Fibroblast of the aortic adventitia (primary cell): ENCODE data around the gene CTIF. TPM values are rescaled to one million over a fixed set of nuclear protein-coding genes. Genes with fewer than 3 reads are reported as not detected.

Experiments used
- DNase-seq: peaks from one replicate; pipeline ENCODE4 v3.0.0-alpha.2; 2010; ENCODE audit warnings: low read depth
- H3K4me3 ChIP-seq: 2 replicates; pipeline ENCODE4 v1.5.1; 2011; ENCODE audit warnings: low read depth, mild to moderate bottlenecking, control low read depth, low read length, moderate library complexity
- total RNA-seq: library from RNA; depleted of rRNA; stranded (reverse); fragments of >200 nt; gene quantifications from 2 replicates; pipeline ENCODE4 v1.2.3, GENCODE V29; 2012; ENCODE audit warnings: low replicate concordance
- TF ChIP-seq, protein P1 (sequence below): IDR thresholded peaks from 2 replicates; pipeline ENCODE4 v1.5.1; 2011; ENCODE audit warnings: mild to moderate bottlenecking, low read length, control low read depth, inconsistent platforms; ENCODE audit not compliant: insufficient read depth

CTIF gene
- total RNA-seq, 1 donor: 29.0 TPM

DNA sequence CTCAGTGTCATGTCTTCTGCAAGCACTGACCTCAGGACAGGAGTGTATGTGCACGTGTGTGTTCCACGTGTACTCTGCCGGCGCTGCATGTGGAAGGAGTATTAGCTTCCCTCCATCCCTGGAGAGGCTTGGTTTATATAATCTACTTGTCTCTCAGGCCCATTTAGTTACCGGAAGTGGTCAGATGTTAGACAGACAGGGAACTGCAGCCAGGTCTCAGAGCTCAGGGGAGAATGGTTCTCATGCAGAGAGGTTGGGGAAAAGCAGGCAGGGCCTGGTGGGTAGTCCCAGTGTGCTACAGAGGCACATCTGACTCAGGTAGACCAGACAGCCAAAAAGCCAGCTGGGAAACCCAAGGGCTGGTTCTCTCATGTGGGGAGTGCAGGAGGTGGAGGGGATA, 167.9 kb downstream of the CTIF start:
- no peak for DNase-seq
- TF ChIP-seq, protein P1, sequence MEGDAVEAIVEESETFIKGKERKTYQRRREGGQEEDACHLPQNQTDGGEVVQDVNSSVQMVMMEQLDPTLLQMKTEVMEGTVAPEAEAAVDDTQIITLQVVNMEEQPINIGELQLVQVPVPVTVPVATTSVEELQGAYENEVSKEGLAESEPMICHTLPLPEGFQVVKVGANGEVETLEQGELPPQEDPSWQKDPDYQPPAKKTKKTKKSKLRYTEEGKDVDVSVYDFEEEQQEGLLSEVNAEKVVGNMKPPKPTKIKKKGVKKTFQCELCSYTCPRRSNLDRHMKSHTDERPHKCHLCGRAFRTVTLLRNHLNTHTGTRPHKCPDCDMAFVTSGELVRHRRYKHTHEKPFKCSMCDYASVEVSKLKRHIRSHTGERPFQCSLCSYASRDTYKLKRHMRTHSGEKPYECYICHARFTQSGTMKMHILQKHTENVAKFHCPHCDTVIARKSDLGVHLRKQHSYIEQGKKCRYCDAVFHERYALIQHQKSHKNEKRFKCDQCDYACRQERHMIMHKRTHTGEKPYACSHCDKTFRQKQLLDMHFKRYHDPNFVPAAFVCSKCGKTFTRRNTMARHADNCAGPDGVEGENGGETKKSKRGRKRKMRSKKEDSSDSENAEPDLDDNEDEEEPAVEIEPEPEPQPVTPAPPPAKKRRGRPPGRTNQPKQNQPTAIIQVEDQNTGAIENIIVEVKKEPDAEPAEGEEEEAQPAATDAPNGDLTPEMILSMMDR: no peak
- no peak overlapping the region for H3K4me3 ChIP-seq

DNA sequence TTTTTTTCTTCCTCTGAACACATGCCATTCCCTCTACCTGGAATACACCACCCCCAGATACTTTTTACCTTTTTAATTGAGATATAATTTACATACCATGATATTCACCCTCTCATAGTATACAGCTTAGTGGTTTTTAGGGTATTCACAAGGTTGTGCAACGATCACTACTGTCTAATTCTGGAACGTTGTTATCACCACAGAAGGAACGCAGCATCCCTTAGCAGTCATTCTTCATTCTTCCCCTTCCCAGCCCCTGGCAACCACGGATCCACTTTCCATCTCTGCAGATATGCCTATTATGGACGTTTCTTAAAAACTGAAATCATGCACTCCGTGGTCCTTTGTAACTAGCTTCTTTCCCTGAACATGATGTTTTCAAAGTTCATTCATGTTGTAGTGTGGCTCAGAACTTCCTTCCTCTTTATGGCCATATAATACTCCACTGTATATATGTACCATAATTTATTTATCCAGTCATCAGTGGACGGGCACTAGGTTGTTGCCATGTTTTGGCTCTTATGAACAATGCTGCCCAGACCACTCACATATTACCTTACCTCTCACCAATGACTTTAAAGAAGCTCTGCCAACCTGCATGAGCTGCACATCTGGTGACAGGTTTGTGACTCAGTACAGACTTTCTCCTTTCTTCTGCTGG, 168.9 kb downstream of the CTIF start:
- TF ChIP-seq, protein P1: no peak
- DNase-seq: no peak
- H3K4me3 ChIP-seq: no peak overlapping the region

DNA sequence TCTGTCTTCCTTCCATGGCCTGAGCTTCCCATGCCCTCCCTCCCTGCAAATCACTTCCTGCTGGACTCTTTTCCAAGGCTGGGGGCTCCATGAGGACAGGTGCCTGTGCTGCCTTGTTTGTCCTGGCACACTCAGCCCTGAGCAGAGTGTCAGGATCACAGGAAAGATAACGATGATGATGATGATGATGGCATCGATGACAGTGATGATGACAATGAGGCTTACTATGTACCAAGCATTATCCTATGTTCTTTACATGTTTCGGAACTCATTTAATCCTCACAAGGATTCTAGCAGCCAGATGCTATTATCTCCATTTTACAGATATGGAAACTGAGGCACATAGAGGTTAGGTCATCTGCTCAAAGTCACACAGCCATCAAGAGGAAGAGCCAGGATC, 170.0 kb downstream of the CTIF start:
- no peak overlapping the region for H3K4me3 ChIP-seq
- TF ChIP-seq, protein P1: no peak
- no peak for DNase-seq

DNA sequence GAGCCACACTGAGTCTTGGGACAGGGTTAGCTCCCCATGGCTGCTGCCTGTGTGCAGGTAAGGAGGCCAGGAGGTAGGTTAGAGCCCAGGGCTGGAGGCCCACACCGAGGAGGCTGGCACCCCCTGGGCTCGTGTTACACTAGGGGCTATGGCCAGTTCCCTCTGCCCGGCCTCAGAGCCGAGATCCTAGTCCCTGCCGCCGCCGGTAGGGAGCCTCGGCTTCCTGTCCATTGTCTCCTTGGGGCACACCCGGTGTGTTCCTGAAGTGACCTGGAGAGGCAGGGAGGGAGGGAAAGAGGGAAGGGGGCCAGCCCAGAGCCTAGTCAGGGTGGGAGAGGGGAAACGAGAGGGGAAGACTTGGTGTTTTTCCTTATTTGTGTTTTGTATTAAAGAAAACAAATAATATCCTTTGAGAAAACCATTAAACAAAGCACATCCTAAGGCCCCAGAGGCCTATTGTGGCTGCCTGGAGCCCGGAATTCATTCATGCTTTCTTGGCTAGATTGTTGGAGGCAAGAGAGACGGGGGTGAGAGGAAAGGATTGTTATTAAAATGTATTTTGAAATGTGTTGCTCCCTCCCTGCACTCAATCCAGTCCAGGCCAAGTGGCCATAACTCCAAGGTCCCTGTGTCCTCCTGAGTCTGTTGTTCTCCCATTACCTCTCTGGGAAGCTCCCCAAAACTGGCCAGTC, 170.7 kb downstream of the CTIF start:
- TF ChIP-seq, protein P1: no peak
- no peak overlapping the region for H3K4me3 ChIP-seq
- no peak for DNase-seq

DNA sequence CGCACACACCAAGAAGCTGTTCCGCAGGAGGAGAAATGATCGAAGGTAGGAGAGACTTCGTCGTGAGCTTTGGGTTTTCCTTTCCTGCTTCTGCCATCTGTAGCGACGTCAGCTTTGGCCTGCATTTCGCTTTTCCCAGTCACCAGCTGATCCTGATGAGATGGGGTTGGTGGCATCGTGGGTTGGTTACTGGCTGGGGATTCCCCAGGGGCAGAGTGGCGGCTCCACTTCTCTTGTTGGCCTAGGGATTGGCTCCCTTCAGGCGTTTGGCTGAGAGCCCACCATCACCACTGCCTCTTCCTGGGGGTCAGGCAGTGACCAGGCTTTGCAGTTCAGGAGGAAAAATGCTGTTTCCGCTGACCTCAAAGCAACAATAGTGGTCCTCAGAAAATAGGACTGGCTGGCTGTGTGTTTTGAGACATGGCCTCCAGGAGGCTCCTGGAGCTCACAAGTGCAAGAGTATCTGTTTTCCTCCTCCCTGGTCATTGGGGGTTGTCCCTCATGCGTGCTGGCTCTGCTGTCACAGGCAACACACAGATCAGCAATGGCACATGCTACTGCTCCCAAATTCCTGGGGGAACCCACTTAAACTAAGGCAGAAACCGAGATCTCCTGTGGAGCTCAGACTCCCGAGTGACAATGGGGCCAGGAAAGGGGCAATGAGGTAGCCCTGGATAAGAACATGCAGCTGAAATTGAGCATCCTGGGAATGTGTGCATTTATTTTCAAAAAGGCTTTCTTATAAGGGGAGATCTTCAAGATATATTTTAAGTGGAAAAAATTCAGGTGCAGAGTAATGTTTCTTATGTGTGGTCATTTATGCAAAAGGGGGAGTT, 173.0 kb downstream of the CTIF start:
- H3K4me3 ChIP-seq: no peak overlapping the region
- TF ChIP-seq, protein P1: peak; percentile 52
- peak; percentile 51 for DNase-seq

DNA sequence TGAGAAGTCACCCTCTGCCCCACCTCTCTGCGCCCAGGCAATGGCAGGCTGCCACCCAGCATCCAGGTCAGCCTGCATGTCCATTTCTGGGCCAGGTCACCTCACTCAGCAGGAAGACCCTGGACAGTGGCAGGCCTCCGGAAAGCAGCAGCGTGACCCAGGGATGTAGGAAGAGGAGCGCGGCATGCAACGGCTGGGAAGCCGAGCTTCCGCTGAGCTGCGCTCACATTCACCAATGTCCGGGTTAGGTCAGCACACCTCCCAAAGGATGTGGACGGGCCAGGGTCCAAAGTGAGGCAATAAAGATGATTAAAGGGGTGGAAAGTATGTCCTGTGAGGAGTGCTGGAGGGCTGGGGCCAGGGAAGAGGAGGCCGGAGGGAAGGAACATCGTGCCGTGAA, 174.5 kb downstream of the CTIF start:
- TF ChIP-seq, protein P1: no peak
- no peak overlapping the region for H3K4me3 ChIP-seq
- no peak for DNase-seq
